Measurements from ENCODE around the gene ST8SIA5. TPM values are rescaled to one million over a fixed set of nuclear protein-coding genes. Genes with fewer than 3 reads are reported as not detected.

Gene ST8SIA5
- total and polyA plus RNA-seq, 9 of the 15 experiments (the other 6 are each of a cell fraction or from before 2014, with no cell fraction given) = 0.03 to 0.33 (median 0.06) TPM; not detected in 5

GRCh38 chr18:46728219-46728930, 28.5 kb downstream of the ST8SIA5 start (continued):
- TF ChIP-seq TEAD4 (IDR thresholded peaks at IDR 0.05; ENCODE audit: low read length) (no peak), TEAD4 (CRISPR knock-in tag; IDR thresholded peaks at IDR 0.05; ENCODE audit: borderline replicate concordance) (no peak), NFATC3 (IDR thresholded peaks at IDR 0.05) (no peak)

- Histone ChIP-seq H2AFZ (ENCODE audit: low read depth, low read length) (no peak overlapping the region), H3K27me3 (ENCODE audit: control insufficient read depth in 2 of 2, insufficient read depth in 2 of 2, low read length in 2 of 2) (no peaks in the 10 kb centered on the region; a peak in 1 of 5 replicates), H3K36me3 (ENCODE audit: control insufficient read depth, insufficient read depth, low read length) (no peaks in the 10 kb centered on the region), H4K20me1 (replicated peaks; ENCODE audit: control insufficient read depth, insufficient read depth, low read length) (no peaks in the 10 kb centered on the region), H3K4me2 (ENCODE audit: insufficient read depth, low read length) (no peak overlapping the region), H3K79me2 (ENCODE audit: control insufficient read depth, insufficient read depth, low read length) (no peaks in the 10 kb centered on the region), H3K9me3 (replicated peaks; ENCODE audit: control insufficient read depth, insufficient read depth, low read depth, low read length) (no peaks in the 10 kb centered on the region), H3K4me1 (replicated peaks in 1 of 2; ENCODE audit: control insufficient read depth in 2 of 2, insufficient read depth in 2 of 2, low read length in 2 of 2) (no peaks in the 10 kb centered on the region), H3K4me3 (no peak overlapping the region), H3K27ac (ENCODE audit: extremely low read depth, low read depth, low read length) (no peak overlapping the region), H3K9ac (ENCODE audit: insufficient read depth in 1 of 2, low read depth in 2 of 2, low read length in 2 of 2) (no peak overlapping the region), H3K9me1 (ENCODE audit: control insufficient read depth, insufficient read depth, low read length) (no peaks in the 10 kb centered on the region)
- WGBS (ENCODE audit: insufficient coverage, low coverage, missing lambda C conversion rate) = 0% methylated on average over 1 of the region's 1 CpG
- ChIA-PET POLR2A (no interaction called here), CTCF (ENCODE audit: low intra/inter-chr PET ratio) (no interaction called here)
- no TSS peak for BruUV-seq (replicated peaks)
- no peak for ATAC-seq
- in situ Hi-C loops (cut with MboI) = loop anchor here (10.0 kb wide), 1 partner anchor 298 kb away; no protein-coding TSS in a partner anchor
- no peak for FAIRE-seq
- no peak for DNase-seq (ENCODE audit: extremely low read depth in 1 of 4, low spot score in 3 of 4)
- intact Hi-C loops (cut with micrococcal nuclease) = no loop called here
- no peak for TF ChIP-seq ZNF766 (CRISPR knock-in tag; conservative IDR thresholded peaks at IDR 0.05)
Observed at GRCh38 chr18:46727177-46727576, 29.7 kb downstream of the ST8SIA5 start.
